NB4 (cell line): ENCODE data around the gene AKR7A2.

Experiments
- CTCF ChIP-seq: IDR thresholded peaks from one replicate; pipeline ENCODE4 v1.5.1; 2012; ENCODE audit warnings: low read depth, low read length
- MAX ChIP-seq: IDR thresholded peaks from 2 replicates; pipeline ENCODE4 v1.6.1; 2011; ENCODE audit warnings: low read depth, low read length
- MYC ChIP-seq: IDR thresholded peaks from 2 replicates; pipeline ENCODE4 v1.6.1; 2011; ENCODE audit warnings: low read depth, low read length
- POLR2A ChIP-seq: IDR thresholded peaks from 2 replicates; pipeline ENCODE4 v1.6.1; 2011; ENCODE audit warnings: mild to moderate bottlenecking; ENCODE audit not compliant: insufficient read length; ENCODE audit errors: extremely low read depth

DNA sequence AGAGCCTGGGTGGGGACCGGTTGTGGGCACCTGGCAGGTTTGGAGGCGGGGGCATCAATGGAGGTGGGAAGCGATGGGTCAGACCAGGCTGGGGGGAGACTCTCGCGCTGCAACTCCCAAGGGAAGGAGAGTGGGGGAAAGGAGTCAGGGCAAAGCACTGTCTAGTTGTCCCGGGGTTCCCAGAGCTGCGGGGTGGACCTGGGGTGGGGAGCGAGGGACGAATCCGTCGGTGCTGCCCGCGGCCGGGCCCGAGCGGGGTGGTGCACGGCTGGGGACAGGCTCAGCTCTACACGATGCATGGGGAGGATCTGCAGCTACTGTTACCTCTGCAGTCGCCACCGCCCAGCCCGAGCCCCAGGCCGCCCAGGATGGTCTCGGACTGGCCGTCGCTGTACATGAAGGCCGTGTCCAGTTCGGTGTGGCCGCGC is 427 bp downstream of the AKR7A2 start:
- TF ChIP-seq CTCF (no peak), POLR2A (no peak), MAX (no peak), MYC (no peak)
